HUES64 (cell line): Measurements from ENCODE around the gene HEBP1.
"Not testable (repeated sequence)": the region's sequence is repeated elsewhere in the genome, so short reads cannot be mapped to it uniquely, and the experiment has no call there.

ENCODE experiments used
- H3K27ac ChIP-seq: 2 replicates; pipeline ENCODE4 v1.7.0; 2013; ENCODE audit warnings: low read depth, low read length, inconsistent platforms
- H3K27me3 ChIP-seq: 2 replicates; pipeline ENCODE4 v1.6.1; 2013; ENCODE audit warnings: mild to moderate bottlenecking, low read length; ENCODE audit not compliant: insufficient read depth
- H3K36me3 ChIP-seq: 2 replicates; pipeline ENCODE4 v1.6.1; 2013; ENCODE audit warnings: mild to moderate bottlenecking, low read length; ENCODE audit not compliant: insufficient read depth
- H3K4me1 ChIP-seq: 2 replicates; pipeline ENCODE4 v1.6.1; 2013; ENCODE audit warnings: mild to moderate bottlenecking, low read length, moderate library complexity; ENCODE audit not compliant: insufficient read depth
- H3K4me3 ChIP-seq: 2 replicates; pipeline ENCODE4 v1.5.1; 2013; ENCODE audit warnings: mild to moderate bottlenecking, low read length, moderate library complexity
- H3K9ac ChIP-seq: 2 replicates; pipeline ENCODE4 v1.6.1; 2013; ENCODE audit warnings: mild to moderate bottlenecking, low read depth, low read length
- H3K9me3 ChIP-seq: 2 replicates; pipeline ENCODE4 v1.6.1; 2013; ENCODE audit warnings: low read depth, low read length; ENCODE audit not compliant: insufficient read depth
- WGBS: fragments of 150-250, 120-280 bp; methylation state at CpG from one replicate; pipeline ENCODE4 v1.1.7; 2013; ENCODE audit warnings: missing lambda C conversion rate; 5-methylcytosine and 5-hydroxymethylcytosine counted together

The HEBP1 gene

GRCh38 chr12:13038491-13039161 is 38.6 kb upstream of the HEBP1 start:
- Histone ChIP-seq H3K27me3 (peaks cover 3% of the 10 kb centered on the region; the same call in 1 of the 2 replicates), H3K4me3 (no peak overlapping the region), H3K36me3 (no peaks in the 10 kb centered on the region), H3K4me1 (peaks cover 1% of the 10 kb centered on the region; the same call in 1 of the 2 replicates), H3K9me3 (no peaks in the 10 kb centered on the region), H3K27ac (no peak overlapping the region), H3K9ac (no peak overlapping the region)
- 89% methylated on average over 4 of the region's 4 CpGs for WGBS

GRCh38 chr12:13036881-13037280 is 36.8 kb upstream of the HEBP1 start:
- H3K9ac ChIP-seq, result no peak overlapping the region
- no peaks in the 10 kb centered on the region for H3K36me3 ChIP-seq
- no peak overlapping the region for H3K4me3 ChIP-seq
- H3K27me3 ChIP-seq, result no peaks in the 10 kb centered on the region
- H3K27ac ChIP-seq, result no peak overlapping the region
- 97% methylated on average over 3 of the region's 3 CpGs for WGBS
- H3K9me3 ChIP-seq, result no peaks in the 10 kb centered on the region
- H3K4me1 ChIP-seq, result peaks cover under 1% of the 10 kb centered on the region; the same call in 1 of the 2 replicates

GRCh38 chr12:13035335-13035734 is 35.3 kb upstream of the HEBP1 start:
- 95% methylated on average over 5 of the region's 5 CpGs for WGBS
- not testable (repeated sequence) for H3K36me3 ChIP-seq

GRCh38 chr12:13033476-13033875 is 33.4 kb upstream of the HEBP1 start:
- Histone ChIP-seq H3K9ac (no peak overlapping the region), H3K4me1 (peaks cover 34% of the 10 kb centered on the region), H3K9me3 (no peaks in the 10 kb centered on the region), H3K27ac (no peak overlapping the region), H3K27me3 (no peaks in the 10 kb centered on the region), H3K36me3 (no peaks in the 10 kb centered on the region), H3K4me3 (no peak overlapping the region)
- WGBS, result 93% methylated on average over 4 of the region's 5 CpGs

More at GRCh38 chr12:13035335-13035734, 35.3 kb upstream of the HEBP1 start:
- not testable (repeated sequence) for H3K27me3 ChIP-seq, H3K9me3 ChIP-seq, H3K27ac ChIP-seq, H3K4me3 ChIP-seq, H3K9ac ChIP-seq
- H3K4me1 ChIP-seq, result peaks cover 16% of the 10 kb centered on the region

- Histone ChIP-seq H3K4me3 (no peak overlapping the region), H3K4me1 (peaks cover 34% of the 10 kb centered on the region), H3K9ac (no peak overlapping the region), H3K27me3 (no peaks in the 10 kb centered on the region), H3K27ac (no peak overlapping the region), H3K36me3 (no peaks in the 10 kb centered on the region), H3K9me3 (no peaks in the 10 kb centered on the region)
- 96% methylated on average over 2 of the region's 2 CpGs for WGBS
These were observed 32.1 kb upstream of the HEBP1 start for GRCh38 chr12:13032164-13032563.

- no peaks in the 10 kb centered on the region for H3K9me3 ChIP-seq
- no peak overlapping the region for H3K27ac ChIP-seq
- WGBS, result 77% methylated on average over 9 of the region's 9 CpGs
- no peak overlapping the region for H3K4me3 ChIP-seq
- no peaks in the 10 kb centered on the region for H3K27me3 ChIP-seq
- no peaks in the 10 kb centered on the region for H3K36me3 ChIP-seq
- H3K4me1 ChIP-seq, result peaks cover 34% of the 10 kb centered on the region
- no peak overlapping the region for H3K9ac ChIP-seq
These were observed 30.7 kb upstream of the HEBP1 start for GRCh38 chr12:13030541-13031291.

- no peaks in the 10 kb centered on the region for H3K27me3 ChIP-seq
- no peaks in the 10 kb centered on the region for H3K36me3 ChIP-seq
- H3K27ac ChIP-seq, result 0 out of 2 replicates have a peak overlapping the region, but pooled peaks have one; percentile 32
- WGBS, result 72% methylated on average over 3 of the region's 4 CpGs
- H3K4me1 ChIP-seq, result peaks cover 34% of the 10 kb centered on the region
- H3K9me3 ChIP-seq, result no peaks in the 10 kb centered on the region
- H3K9ac ChIP-seq, result no peak overlapping the region
- no peak overlapping the region for H3K4me3 ChIP-seq
These were observed 28.9 kb upstream of the HEBP1 start for GRCh38 chr12:13028825-13029570.

- no peaks in the 10 kb centered on the region for H3K36me3 ChIP-seq
- H3K4me3 ChIP-seq, result no peak overlapping the region
- H3K27ac ChIP-seq, result no peak overlapping the region
- no peaks in the 10 kb centered on the region for H3K9me3 ChIP-seq
- no peak overlapping the region for H3K9ac ChIP-seq
- H3K27me3 ChIP-seq, result no peaks in the 10 kb centered on the region
- H3K4me1 ChIP-seq, result peaks cover 34% of the 10 kb centered on the region
These were observed 27.4 kb upstream of the HEBP1 start for GRCh38 chr12:13027508-13027907.

GRCh38 chr12:13027032-13027431 is 27.0 kb upstream of the HEBP1 start:
- no peak overlapping the region for H3K27ac ChIP-seq

GRCh38 chr12:13026286-13026685 is 26.2 kb upstream of the HEBP1 start:
- no peaks in the 10 kb centered on the region for H3K36me3 ChIP-seq
- no peak overlapping the region for H3K9ac ChIP-seq
- H3K27ac ChIP-seq, result no peak overlapping the region
- no peaks in the 10 kb centered on the region for H3K27me3 ChIP-seq
- WGBS, result 91% methylated on average over 1 of the region's 1 CpG
- H3K4me1 ChIP-seq, result peaks cover 27% of the 10 kb centered on the region
- no peaks in the 10 kb centered on the region for H3K9me3 ChIP-seq
- no peak overlapping the region for H3K4me3 ChIP-seq

More at GRCh38 chr12:13027032-13027431, 27.0 kb upstream of the HEBP1 start:
- Histone ChIP-seq H3K27me3 (no peaks in the 10 kb centered on the region), H3K9me3 (no peaks in the 10 kb centered on the region), H3K36me3 (no peaks in the 10 kb centered on the region), H3K9ac (no peak overlapping the region), H3K4me1 (peaks cover 34% of the 10 kb centered on the region), H3K4me3 (no peak overlapping the region)
- 90% methylated on average over 1 of the region's 2 CpGs for WGBS

GRCh38 chr12:13024531-13024916 is 24.5 kb upstream of the HEBP1 start:
- peaks cover 9% of the 10 kb centered on the region; the same call in 1 of the 2 replicates for H3K4me1 ChIP-seq
- H3K36me3 ChIP-seq, result no peaks in the 10 kb centered on the region
- no peak overlapping the region for H3K4me3 ChIP-seq
- H3K9ac ChIP-seq, result no peak overlapping the region
- whole genome bisulfite sequencing, result 95% methylated on average over 5 of the region's 5 CpGs
- H3K27me3 ChIP-seq, result no peaks in the 10 kb centered on the region
- H3K27ac ChIP-seq, result no peak overlapping the region
- no peaks in the 10 kb centered on the region for H3K9me3 ChIP-seq
